NT2/D1 (cell line): Measurements from ENCODE around the gene TMEM38A.

Experiments used
- SUZ12 ChIP-seq: IDR thresholded peaks from 2 replicates; pipeline ENCODE4 v1.6.1; 2011; ENCODE audit not compliant: insufficient read length, insufficient read depth; ENCODE audit errors: extremely low read depth
- YY1 ChIP-seq: IDR thresholded peaks from 2 replicates; pipeline ENCODE4 v1.6.1; 2011; ENCODE audit not compliant: insufficient read length, insufficient read depth
- ZNF274 ChIP-seq: IDR thresholded peaks from 2 replicates; pipeline ENCODE4 v1.6.1; 2011; ENCODE audit warnings: mild to moderate bottlenecking, low read depth, low read length

DNA sequence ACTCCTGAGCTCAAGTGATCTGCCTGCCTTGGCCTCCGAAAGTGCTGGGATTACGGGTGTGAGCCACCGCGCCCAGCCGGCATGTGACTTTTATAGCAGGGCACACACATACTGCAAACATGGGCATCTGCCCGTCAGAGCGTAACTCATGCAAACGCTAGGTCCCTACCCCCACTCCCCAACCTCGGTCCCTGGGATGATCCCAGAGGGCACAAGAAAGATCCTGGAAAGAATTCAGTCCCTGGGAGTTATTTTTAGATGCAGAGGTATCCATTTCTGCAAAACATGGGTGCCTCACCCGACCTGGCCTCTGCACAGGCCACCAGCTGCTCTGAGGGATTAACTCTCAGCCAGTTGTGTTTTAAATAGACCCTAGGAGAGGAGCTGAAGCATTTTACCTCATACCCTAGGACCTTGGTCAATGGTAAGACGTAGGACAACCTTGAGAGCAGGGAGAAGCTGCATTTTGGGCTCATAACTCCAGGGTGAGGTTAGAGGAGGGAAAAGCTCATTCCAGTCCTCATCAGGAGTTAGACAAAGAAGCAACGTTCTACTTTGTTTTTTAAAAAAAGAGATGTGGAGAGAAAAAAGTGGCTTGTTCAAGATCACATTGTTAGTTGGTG, 10.8 kb downstream of the TMEM38A start:
- no peak for TF ChIP-seq ZNF274
- no peak for TF ChIP-seq SUZ12
- TF ChIP-seq YY1 = no peak
